ENCODE results near the gene PLPP1.

The PLPP1 gene

GRCh38 chr5:55441954-55442353 is 92.8 kb downstream of the PLPP1 start:
- no peak for FAIRE-seq

- no peak for FAIRE-seq
Observed at GRCh38 chr5:55441107-55441771, 93.5 kb downstream of the PLPP1 start.

- no peak for FAIRE-seq
Observed at GRCh38 chr5:55440188-55440646, 94.5 kb downstream of the PLPP1 start.

- no peak for FAIRE-seq
Observed at GRCh38 chr5:55438998-55439397, 95.8 kb downstream of the PLPP1 start.

- FAIRE-seq: no peak
Observed at GRCh38 chr5:55437859-55438206, 96.9 kb downstream of the PLPP1 start.

GRCh38 chr5:55437452-55437851 is 97.3 kb downstream of the PLPP1 start:
- no peak for FAIRE-seq

- FAIRE-seq: no peak
Observed at GRCh38 chr5:55432549-55432948, 102.2 kb downstream of the PLPP1 start.

- no peak for FAIRE-seq
Observed at GRCh38 chr5:55429613-55430253, 105.0 kb downstream of the PLPP1 start.

- no peak for FAIRE-seq
Observed at GRCh38 chr5:55429221-55429612, 105.5 kb downstream of the PLPP1 start.

GRCh38 chr5:55427157-55427556 is 107.6 kb downstream of the PLPP1 start:
- FAIRE-seq: no peak

GRCh38 chr5:55426455-55426854 is 108.3 kb downstream of the PLPP1 start:
- no peak for FAIRE-seq

- no peak for FAIRE-seq
Observed at GRCh38 chr5:55421074-55421529, 113.7 kb downstream of the PLPP1 start.

- no peak for FAIRE-seq
Observed at GRCh38 chr5:55418994-55419968, 115.5 kb downstream of the PLPP1 start.

- no peak for FAIRE-seq
Observed at GRCh38 chr5:55416306-55416705, 118.5 kb downstream of the PLPP1 start.

- FAIRE-seq: no peak
Observed at GRCh38 chr5:55415071-55415470, 119.7 kb downstream of the PLPP1 start.

GRCh38 chr5:55413644-55414043 is 121.1 kb downstream of the PLPP1 start:
- FAIRE-seq: no peak

GRCh38 chr5:55411876-55412275 is 122.9 kb downstream of the PLPP1 start:
- FAIRE-seq: no peak

- FAIRE-seq: no peak
Observed at GRCh38 chr5:55410845-55411244, 123.9 kb downstream of the PLPP1 start.

- FAIRE-seq: peak; percentile 15
Observed at GRCh38 chr5:55409775-55410174, 125.0 kb downstream of the PLPP1 start.

GRCh38 chr5:55407984-55408383 is 126.8 kb downstream of the PLPP1 start:
- FAIRE-seq: no peak

GRCh38 chr5:55407059-55407684 is 127.6 kb downstream of the PLPP1 start:
- peak; percentile 60 for FAIRE-seq

- FAIRE-seq: no peak
Observed at GRCh38 chr5:55406292-55406691, 128.5 kb downstream of the PLPP1 start.

- no peak for FAIRE-seq
Observed at GRCh38 chr5:55402199-55402598, 132.6 kb downstream of the PLPP1 start.
